Liver (tissue), 9 donors: ENCODE results near the gene SPATS2L. TPM values are rescaled to one million over a fixed set of nuclear protein-coding genes. Genes with fewer than 3 reads are reported as not detected.

Source experiments
- DNase-seq: peaks from one replicate; pipeline ENCODE4 v3.0.0-alpha.2; 2017; ENCODE audit warnings: low spot score
- H3K27ac ChIP-seq, 2 donors: one replicate each; pipeline ENCODE4 v1.7.0; 2013; ENCODE audit warnings: inconsistent platforms in 2 of 2, low read length in 2 of 2, control low read depth in 1 of 2, low read depth in 1 of 2, mild to moderate bottlenecking in 1 of 2
- H3K27me3 ChIP-seq, 4 donors: one replicate each; pipeline versions ENCODE4 v1.6.1 to v1.7.0; 2013; ENCODE audit warnings: low read length in 3 of 4, inconsistent platforms in 1 of 4, mild to moderate bottlenecking in 1 of 4, moderate library complexity in 1 of 4; ENCODE audit not compliant: control insufficient read depth in 4 of 4, insufficient read depth in 4 of 4
- H3K36me3 ChIP-seq, 4 donors: one replicate each; pipeline versions ENCODE4 v1.6.1 to v1.7.0; 2013; ENCODE audit warnings: low read length in 3 of 4, mild to moderate bottlenecking in 3 of 4, low read depth in 1 of 4, moderate library complexity in 1 of 4; ENCODE audit not compliant: control insufficient read depth in 4 of 4, insufficient read depth in 3 of 4
- H3K4me1 ChIP-seq, 4 donors: one replicate each; pipeline versions ENCODE4 v1.6.1 to v1.7.0; 2013; ENCODE audit warnings: low read length in 3 of 4, mild to moderate bottlenecking in 3 of 4, moderate library complexity in 1 of 4; ENCODE audit not compliant: control insufficient read depth in 4 of 4, insufficient read depth in 4 of 4
- H3K4me3 ChIP-seq, 3 donors: one replicate each; pipeline versions ENCODE4 v1.6.1 to v1.7.0; 2013; ENCODE audit warnings: low read length in 3 of 3, control low read depth in 1 of 3, low read depth in 1 of 3, mild to moderate bottlenecking in 1 of 3
- H3K9ac ChIP-seq, 2 donors: one replicate each; pipeline ENCODE4 v1.7.0; 2013; ENCODE audit warnings: low read length in 2 of 2, mild to moderate bottlenecking in 2 of 2, moderate library complexity in 2 of 2, control low read depth in 1 of 2, low read depth in 1 of 2
- H3K9me3 ChIP-seq, 4 donors: one replicate each; pipeline versions ENCODE4 v1.6.1 to v1.7.0; 2013; ENCODE audit warnings: low read length in 3 of 4; ENCODE audit not compliant: control insufficient read depth in 4 of 4
- EGR1 ChIP-seq, 2 donors: IDR thresholded peaks; 2 replicates each; pipeline ENCODE4 v1.6.1; 2016 to 2018; ENCODE audit warnings: antibody characterized with exemption in 2 of 2, low read depth in 2 of 2
- FOXA1 ChIP-seq: IDR thresholded peaks from 2 replicates; pipeline ENCODE4 v1.6.1; 2016; ENCODE audit warnings: antibody characterized with exemption
- FOXA2 ChIP-seq: IDR thresholded peaks from 2 replicates; pipeline ENCODE4 v1.6.1; 2016; ENCODE audit warnings: antibody characterized with exemption
- GABPA ChIP-seq, 2 donors: IDR thresholded peaks in 1 of 2; conservative IDR thresholded peaks in 1 of 2; 2 replicates each; pipeline ENCODE4 v1.6.1; 2016; ENCODE audit warnings: antibody characterized with exemption in 2 of 2, mild to moderate bottlenecking in 1 of 2, moderate library complexity in 1 of 2
- HNF4A ChIP-seq, 2 donors: conservative IDR thresholded peaks; 2 replicates each; pipeline ENCODE4 v1.6.1; 2016; ENCODE audit warnings: antibody characterized with exemption in 2 of 2, mild to moderate bottlenecking in 2 of 2
- HNF4G ChIP-seq: IDR thresholded peaks from 2 replicates; pipeline ENCODE4 v1.6.1; 2016; ENCODE audit warnings: antibody characterized with exemption
- JUND ChIP-seq, 2 donors: IDR thresholded peaks; 2 replicates each; pipeline ENCODE4 v1.6.1; 2016; ENCODE audit warnings: antibody characterized with exemption in 2 of 2
- MAX ChIP-seq: IDR thresholded peaks from 2 replicates; pipeline ENCODE4 v1.6.1; 2016; ENCODE audit warnings: antibody characterized with exemption
- NR2F2 ChIP-seq: IDR thresholded peaks from 2 replicates; pipeline ENCODE4 v1.6.1; 2016; ENCODE audit warnings: antibody characterized with exemption
- RAD21 ChIP-seq, 2 donors: IDR thresholded peaks; 2 replicates each; pipeline ENCODE4 v1.6.1; 2016; ENCODE audit warnings: antibody characterized with exemption in 2 of 2, mild to moderate bottlenecking in 2 of 2
- REST ChIP-seq: IDR thresholded peaks from 2 replicates; pipeline ENCODE4 v1.6.1; 2016; ENCODE audit warnings: antibody characterized with exemption, mild to moderate bottlenecking
- RXRA ChIP-seq, 2 donors: IDR thresholded peaks; 2 replicates each; pipeline ENCODE4 v1.6.1; 2017 to 2018; ENCODE audit warnings: antibody characterized with exemption in 2 of 2, mild to moderate bottlenecking in 1 of 2
- SP1 ChIP-seq: IDR thresholded peaks from 2 replicates; pipeline ENCODE4 v1.6.1; 2018; ENCODE audit warnings: antibody characterized with exemption, mild to moderate bottlenecking
- TAF1 ChIP-seq: conservative IDR thresholded peaks from 2 replicates; pipeline ENCODE4 v1.6.1; 2016; ENCODE audit warnings: antibody characterized with exemption, mild to moderate bottlenecking
- ZBTB33 ChIP-seq: IDR thresholded peaks from 2 replicates; pipeline ENCODE4 v1.6.1; 2016; ENCODE audit warnings: antibody characterized with exemption
- WGBS: extraction: QIAGEN DNeasy Blood & Tissue Kit; methylation state at CpG from one replicate; pipeline ENCODE4 v1.1.7; 2013; 5-methylcytosine and 5-hydroxymethylcytosine counted together
- polyA plus RNA-seq, 2 donors: library from polyadenylated mRNA; stranded (reverse) in 1 of 2; unstranded in 1 of 2; fragments of 200-250 nt in 1 of 2; fragments of >200 nt in 1 of 2; fragmentation: Nextera tagmentation in 1 of 2; extraction: Ambion mirVana in 1 of 2; gene quantifications; one replicate each; pipeline versions ENCODE4 v1.2.1 to v1.2.3, GENCODE V29; 2013 to 2015
- total RNA-seq, 2 donors: library from RNA; depleted of rRNA; stranded (reverse); fragments of >200 nt; gene quantifications; one replicate each; pipeline ENCODE4 v1.2.3, GENCODE V29; 2014
- donor health status: healthy.
- donor health status: healthy.
- donor health status: healthy.
- donor health status: healthy.
- donor health status: healthy.

Gene SPATS2L
- total and polyA plus RNA-seq, 4 donors: 31.4 to 49.9 (median 42.4) TPM

GRCh38 chr2:200451511-200451910 is 145.0 kb downstream of the SPATS2L start:
- H3K4me3 ChIP-seq: no peak overlapping the region
- H3K27me3 ChIP-seq: no peaks in the 10 kb centered on the region
- no peak overlapping the region for H3K9ac ChIP-seq
- WGBS: 88% methylated on average over 2 of the region's 2 CpGs
- peaks cover 0 to 9% (median 1%) of the 10 kb centered on the region in 4 donors for H3K4me1 ChIP-seq
- TF ChIP-seq ZBTB33 (no peak), MAX (no peak), HNF4G (no peak), EGR1 (IDR thresholded peaks at IDR 0.05; ENCODE audit: low read depth in 2 of 2) (no peak), SP1 (no peak), FOXA1 (no peak), GABPA (IDR thresholded peaks at IDR 0.05 in 1 of 2, conservative IDR thresholded peaks at IDR 0.05 in 1 of 2) (no peak), JUND (IDR thresholded peaks at IDR 0.05) (no peak), TAF1 (no peak), FOXA2 (no peak), RAD21 (IDR thresholded peaks at IDR 0.05) (no peak), REST (no peak), HNF4A (conservative IDR thresholded peaks at IDR 0.05) (no peak), NR2F2 (no peak), RXRA (IDR thresholded peaks at IDR 0.05) (no peak)
- H3K9me3 ChIP-seq: no peaks in the 10 kb centered on the region
- peaks cover 0 to 14% (median 5%) of the 10 kb centered on the region in 4 donors for H3K36me3 ChIP-seq
- DNase-seq: no peak
- no peak overlapping the region for H3K27ac ChIP-seq

GRCh38 chr2:200452377-200452776 is 145.9 kb downstream of the SPATS2L start:
- no peak for DNase-seq
- WGBS: 98% methylated on average over 2 of the region's 2 CpGs
- Histone ChIP-seq H3K9ac (no peak overlapping the region), H3K36me3 (peaks cover 0 to 12% (median 4%) of the 10 kb centered on the region in 4 donors), H3K4me3 (no peak overlapping the region), H3K4me1 (peaks cover 0 to 9% (median 1%) of the 10 kb centered on the region in 4 donors), H3K27ac (no peak overlapping the region), H3K9me3 (no peaks in the 10 kb centered on the region), H3K27me3 (no peaks in the 10 kb centered on the region)
- TF ChIP-seq EGR1 (IDR thresholded peaks at IDR 0.05; ENCODE audit: low read depth in 2 of 2): no peak
- TF ChIP-seq RAD21 (IDR thresholded peaks at IDR 0.05): no peak
- TF ChIP-seq JUND (IDR thresholded peaks at IDR 0.05): no peak
- TF ChIP-seq GABPA (IDR thresholded peaks at IDR 0.05 in 1 of 2, conservative IDR thresholded peaks at IDR 0.05 in 1 of 2): no peak
